RWPE1 (cell line): Measurements from ENCODE around the gene SNX33.
A peak's percentile ranks its signal among the peaks of the same experiment; 100 is the strongest.

ENCODE experiments used
- CTCF ChIA-PET: fragments of 350-600 bp; sonication (Branson Sonifier 250); formaldehyde crosslinking; extraction: SDS; loops from one replicate; lab custom pipeline; 2021; lab: Yijun Ruan, JAX
- POLR2A ChIA-PET: fragments of 400-600 bp; formaldehyde crosslinking; extraction: SDS; loops from one replicate; lab custom pipeline; 2020; ENCODE audit warnings: antibody characterized with exemption; ENCODE audit not compliant: low non-redundant PET; lab: Yijun Ruan, JAX
- DNase-seq: peaks from one replicate; pipeline ENCODE4 v3.0.0; 2012; ENCODE audit warnings: low spot score
- H3K27ac ChIP-seq: fragments of 450-650 bp; 2 replicates; pipeline ENCODE4 v1.5.1; 2017
- CTCF ChIP-seq: fragments of 450-650 bp; conservative IDR thresholded peaks from 2 replicates; pipeline ENCODE4 v1.5.1; 2017; ENCODE audit warnings: low read depth, mild to moderate bottlenecking

The SNX33 gene

GRCh38 chr15:75693501-75694240 is 46.0 kb downstream of the SNX33 start:
- no peak for TF ChIP-seq CTCF
- no peak for DNase-seq
- peak overlapping the region; percentile 95 for H3K27ac ChIP-seq
- ChIA-PET CTCF (interaction anchor here (0.6 to 1.6 kb wide), 3 partner anchors 8 to 109 kb away, joined by 3 to 5 read pairs (median 3); no protein-coding TSS in a partner anchor), POLR2A (no interaction called here)

- peak; percentile 78 for TF ChIP-seq CTCF
- POLR2A ChIA-PET, result interaction anchor here (0.5 kb wide), 1 partner anchor 419 kb away, joined by 3 read pairs; no protein-coding TSS in a partner anchor
- CTCF ChIA-PET, result interaction anchor here (0.7 to 1.6 kb wide), 5 partner anchors 8 to 107 kb away, joined by 3 to 4 read pairs (median 3); no protein-coding TSS in a partner anchor
- DNase-seq, result peak; percentile 93
- H3K27ac ChIP-seq, result peak overlapping the region; percentile 95
Observed at GRCh38 chr15:75694241-75695182, 46.8 kb downstream of the SNX33 start.

- ChIA-PET CTCF (interaction anchor here (0.8 to 1.6 kb wide), 3 partner anchors 9 to 106 kb away, joined by 3 to 4 read pairs (median 3); no protein-coding TSS in a partner anchor), POLR2A (no interaction called here)
- no peak for TF ChIP-seq CTCF
- no peak for DNase-seq
- H3K27ac ChIP-seq, result peak overlapping the region; percentile 95
Observed at GRCh38 chr15:75695220-75695619, 47.5 kb downstream of the SNX33 start.

- no peak for DNase-seq
- peak overlapping the region; percentile 95 for H3K27ac ChIP-seq
- CTCF ChIA-PET, result no interaction called here
- TF ChIP-seq CTCF, result no peak
- POLR2A ChIA-PET, result no interaction called here
Observed at GRCh38 chr15:75695634-75696310, 48.1 kb downstream of the SNX33 start.

GRCh38 chr15:75696311-75696720 is 48.6 kb downstream of the SNX33 start:
- TF ChIP-seq CTCF, result no peak
- DNase-seq, result no peak
- H3K27ac ChIP-seq, result peak overlapping the region; percentile 95
- ChIA-PET POLR2A (no interaction called here), CTCF (no interaction called here)

- ChIA-PET CTCF (interaction anchor here (0.6 to 0.8 kb wide), 2 partner anchors 9 to 23 kb away, joined by 3 read pairs; no protein-coding TSS in a partner anchor), POLR2A (no interaction called here)
- DNase-seq, result no peak
- peak overlapping the region; percentile 95 for H3K27ac ChIP-seq
- TF ChIP-seq CTCF, result no peak
Observed at GRCh38 chr15:75696854-75697259, 49.1 kb downstream of the SNX33 start.
